OCI-LY3 (cell line): ENCODE results near the gene CALR.
"Not testable (repeated sequence)": the region's sequence is repeated elsewhere in the genome, so short reads cannot be mapped to it uniquely, and the experiment has no call there.

Source experiments
- H2AFZ ChIP-seq: fragments of 200-600, 300-600 bp; shearing (Covaris generic); 2 replicates; pipeline ENCODE4 v1.6.0; 2014; ENCODE audit warnings: antibody characterized with exemption, low read depth, low read length
- H3K27ac ChIP-seq: fragments of 200-600, 300-600 bp; sonication (generic); 2 replicates; pipeline ENCODE4 v1.5.1; 2014; ENCODE audit warnings: mild to moderate bottlenecking, low read length, moderate library complexity, mixed read lengths
- H3K27me3 ChIP-seq: fragments of 200-600, 300-600 bp; sonication (generic); 2 replicates; pipeline ENCODE4 v1.6.1; 2014; ENCODE audit warnings: low read depth, low read length, mixed read lengths
- H3K36me3 ChIP-seq: fragments of 200-600, 300-600 bp; sonication (generic); replicated peaks from 2 replicates; pipeline ENCODE3; 2014; ENCODE audit warnings: low read depth, low read length, mixed read lengths
- H3K4me1 ChIP-seq: fragments of 300-600, 200-600 bp; sonication (generic); 2 replicates; pipeline ENCODE4 v1.6.1; 2014; ENCODE audit warnings: low read length, mixed read lengths
- H3K4me2 ChIP-seq: fragments of 200-600, 300-600 bp; sonication (generic); 2 replicates; pipeline ENCODE4 v1.6.1; 2014; ENCODE audit warnings: low read length, mixed read lengths
- H3K4me3 ChIP-seq: fragments of 300-600, 200-600 bp; sonication (generic); 2 replicates; pipeline ENCODE4 v1.5.1; 2014; ENCODE audit warnings: antibody characterized with exemption, mild to moderate bottlenecking, low read length, moderate library complexity
- H3K79me2 ChIP-seq: fragments of 300-600, 200-600 bp; shearing (Covaris generic); 2 replicates; pipeline ENCODE4 v1.6.1; 2014; ENCODE audit warnings: mild to moderate bottlenecking, low read length, mixed read lengths
- H3K9ac ChIP-seq: fragments of 300-600, 200-600 bp; shearing (Covaris generic); 2 replicates; pipeline ENCODE4 v1.6.0; 2014; ENCODE audit warnings: mild to moderate bottlenecking, low read length, moderate library complexity
- H3K9me3 ChIP-seq: fragments of 200-600, 300-600 bp; shearing (Covaris generic); 2 replicates; pipeline ENCODE4 v1.6.1; 2014; ENCODE audit warnings: low read length, mixed read lengths; ENCODE audit not compliant: insufficient read depth
- H4K20me1 ChIP-seq: fragments of 200-600, 300-600 bp; sonication (generic); 2 replicates; pipeline ENCODE4 v1.6.1; 2016; ENCODE audit warnings: low read length, mixed read lengths; ENCODE audit not compliant: insufficient read depth
- EZH2phosphoT487 ChIP-seq: fragments of 200-600 bp; shearing (Covaris generic); IDR thresholded peaks from 2 replicates; pipeline ENCODE4 v1.6.1; 2018; ENCODE audit warnings: antibody characterized with exemption, mixed run types, low read depth
- TF ChIP-seq, protein P1 (sequence below): fragments of 200-600, 300-600 bp; sonication (generic); IDR thresholded peaks from 2 replicates; pipeline ENCODE4 v1.5.1; 2014; ENCODE audit warnings: antibody characterized with exemption, low read length, low read depth

The CALR gene

DNA sequence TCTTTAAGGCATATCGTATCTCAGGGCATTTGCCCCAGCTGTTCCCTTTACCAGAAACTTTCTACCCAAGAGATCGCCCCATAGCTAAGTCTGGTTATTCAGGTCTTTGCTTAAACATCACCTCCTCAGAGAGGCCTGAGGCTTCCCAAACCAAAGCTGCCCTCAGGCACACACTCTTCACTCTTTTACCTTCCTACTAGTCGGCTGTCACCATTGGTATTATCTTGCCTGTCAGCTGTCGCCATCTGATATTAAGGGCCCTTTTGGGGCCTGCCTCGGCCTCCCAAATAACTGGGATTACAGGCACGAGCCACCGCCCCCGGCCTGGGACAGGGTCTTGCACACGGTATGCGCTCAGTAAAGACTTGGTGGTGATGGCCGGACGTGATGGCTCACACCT, 17.6 kb downstream of the CALR start:
- Histone ChIP-seq H3K79me2 (peaks cover 66% of the 10 kb centered on the region), H3K36me3 (peaks cover 29% of the 10 kb centered on the region), H3K4me1 (peaks cover 34% of the 10 kb centered on the region), H3K4me3 (peak overlapping the region; percentile 82), H3K4me2 (peak overlapping the region; percentile 100), H2AFZ (no peak overlapping the region), H4K20me1 (peaks cover 17% of the 10 kb centered on the region), H3K9ac (peak overlapping the region; percentile 83), H3K27ac (peak overlapping the region; percentile 67), H3K9me3 (no peaks in the 10 kb centered on the region), H3K27me3 (no peaks in the 10 kb centered on the region)
- TF ChIP-seq, protein P1, sequence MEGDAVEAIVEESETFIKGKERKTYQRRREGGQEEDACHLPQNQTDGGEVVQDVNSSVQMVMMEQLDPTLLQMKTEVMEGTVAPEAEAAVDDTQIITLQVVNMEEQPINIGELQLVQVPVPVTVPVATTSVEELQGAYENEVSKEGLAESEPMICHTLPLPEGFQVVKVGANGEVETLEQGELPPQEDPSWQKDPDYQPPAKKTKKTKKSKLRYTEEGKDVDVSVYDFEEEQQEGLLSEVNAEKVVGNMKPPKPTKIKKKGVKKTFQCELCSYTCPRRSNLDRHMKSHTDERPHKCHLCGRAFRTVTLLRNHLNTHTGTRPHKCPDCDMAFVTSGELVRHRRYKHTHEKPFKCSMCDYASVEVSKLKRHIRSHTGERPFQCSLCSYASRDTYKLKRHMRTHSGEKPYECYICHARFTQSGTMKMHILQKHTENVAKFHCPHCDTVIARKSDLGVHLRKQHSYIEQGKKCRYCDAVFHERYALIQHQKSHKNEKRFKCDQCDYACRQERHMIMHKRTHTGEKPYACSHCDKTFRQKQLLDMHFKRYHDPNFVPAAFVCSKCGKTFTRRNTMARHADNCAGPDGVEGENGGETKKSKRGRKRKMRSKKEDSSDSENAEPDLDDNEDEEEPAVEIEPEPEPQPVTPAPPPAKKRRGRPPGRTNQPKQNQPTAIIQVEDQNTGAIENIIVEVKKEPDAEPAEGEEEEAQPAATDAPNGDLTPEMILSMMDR: no peak
- TF ChIP-seq EZH2phosphoT487: no peak

DNA sequence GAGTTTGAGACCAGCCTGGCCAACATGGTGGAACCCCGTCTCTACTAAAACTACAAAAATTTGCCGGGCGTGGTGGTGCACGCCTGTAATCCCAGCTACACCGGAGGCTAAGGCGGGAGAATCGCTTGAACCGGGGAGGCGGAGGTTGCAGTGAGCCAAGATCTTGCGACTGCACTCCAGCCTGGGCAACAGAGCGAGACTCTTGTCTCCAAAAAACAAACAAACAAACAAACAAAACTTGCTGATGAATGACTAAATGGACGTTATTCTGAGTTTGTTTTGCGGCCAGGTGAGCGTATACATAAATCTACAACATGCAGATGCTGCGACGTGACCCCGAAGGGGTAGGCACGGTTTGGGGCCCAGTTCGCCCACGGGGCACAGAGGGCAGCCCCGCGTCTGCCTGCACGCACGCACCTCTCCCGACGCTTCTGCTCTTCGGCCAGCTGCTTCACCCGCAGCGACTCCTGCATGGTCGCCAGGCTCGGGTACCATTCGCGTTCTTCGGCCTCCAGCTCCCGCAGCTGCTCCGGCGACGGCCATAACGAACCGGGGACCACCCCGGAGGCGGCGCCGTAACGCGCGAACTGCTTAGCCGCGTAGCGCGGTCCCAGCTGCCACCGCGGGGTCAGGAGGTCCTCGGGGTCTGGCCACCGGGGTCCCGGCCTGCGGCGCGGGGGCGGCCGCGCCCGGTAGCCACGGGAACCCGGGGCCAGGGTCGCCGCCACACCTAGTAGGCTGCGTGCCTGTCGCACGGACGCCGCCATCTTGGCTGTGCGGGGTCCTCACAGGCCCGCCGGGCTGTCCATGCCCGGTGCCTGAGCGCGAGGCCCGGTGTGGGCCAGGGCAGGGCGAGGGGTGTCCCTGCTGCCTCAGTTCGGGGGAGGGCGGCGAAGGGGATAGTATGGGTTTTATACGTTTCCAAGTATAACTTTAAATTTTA, 18.3 kb downstream of the CALR start, which contains the start of gene GADD45GIP1:
TSS of gene GADD45GIP1 (minus strand) at position 778 of the 943 bp plus-strand sequence. CDS start at position 767, 11 bp downstream.
- H3K36me3 ChIP-seq: peaks cover 25% of the 10 kb centered on the region
- peaks cover 62% of the 10 kb centered on the region for H3K79me2 ChIP-seq
- H3K4me3 ChIP-seq: peak within 1 kb of the TSS; percentile 82
- H3K4me2 ChIP-seq: peak within 1 kb of the TSS; percentile 100
- H3K27me3 ChIP-seq: no peaks in the 10 kb centered on the region
- H3K4me1 ChIP-seq: peaks cover 34% of the 10 kb centered on the region
- H3K9me3 ChIP-seq: no peaks in the 10 kb centered on the region
- TF ChIP-seq EZH2phosphoT487: no peak
- TF ChIP-seq, protein P1: no peak
- peak within 1 kb of the TSS; percentile 67 for H3K27ac ChIP-seq
- peak within 1 kb of the TSS; percentile 70; the same call in 1 of the 2 replicates for H2AFZ ChIP-seq
- H3K9ac ChIP-seq: peak within 1 kb of the TSS; percentile 83
- peaks cover 17% of the 10 kb centered on the region for H4K20me1 ChIP-seq

DNA sequence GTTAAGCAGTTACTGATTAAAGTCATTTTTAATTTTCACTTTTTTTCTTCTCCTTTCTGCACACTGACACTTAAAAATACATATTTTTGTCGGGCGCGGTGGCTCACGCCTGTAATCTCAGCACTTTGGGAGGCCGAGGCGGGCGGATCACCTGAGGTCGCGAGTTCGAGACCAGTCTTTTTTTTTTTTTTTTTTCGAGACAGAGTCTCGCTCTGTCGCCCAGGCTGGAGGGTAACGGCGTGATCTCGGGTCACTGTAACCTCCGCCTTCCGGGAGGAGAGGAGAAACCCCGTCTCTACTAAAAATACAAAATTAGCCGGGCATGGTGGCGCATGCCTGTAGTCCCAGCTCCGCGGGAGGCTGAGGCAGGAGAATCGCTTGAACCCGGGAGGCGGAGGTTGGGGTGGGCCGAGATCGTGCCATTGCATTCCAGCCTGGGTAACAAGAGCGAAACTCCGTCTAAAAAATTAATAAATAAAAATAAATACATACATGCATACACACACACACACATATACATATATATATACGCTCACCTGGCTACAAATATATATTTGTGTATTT, 19.1 kb downstream of the CALR start:
- Histone ChIP-seq H3K79me2 (peaks cover 55% of the 10 kb centered on the region), H4K20me1 (peaks cover 17% of the 10 kb centered on the region), H3K4me1 (peaks cover 34% of the 10 kb centered on the region), H2AFZ (peak overlapping the region; percentile 70; the same call in 1 of the 2 replicates), H3K36me3 (peaks cover 21% of the 10 kb centered on the region), H3K4me2 (peak overlapping the region; percentile 100), H3K9ac (peak overlapping the region; percentile 83), H3K4me3 (peak overlapping the region; percentile 82), H3K27ac (peak overlapping the region; percentile 67)
- not testable (repeated sequence) for H3K27me3 ChIP-seq, H3K9me3 ChIP-seq

DNA sequence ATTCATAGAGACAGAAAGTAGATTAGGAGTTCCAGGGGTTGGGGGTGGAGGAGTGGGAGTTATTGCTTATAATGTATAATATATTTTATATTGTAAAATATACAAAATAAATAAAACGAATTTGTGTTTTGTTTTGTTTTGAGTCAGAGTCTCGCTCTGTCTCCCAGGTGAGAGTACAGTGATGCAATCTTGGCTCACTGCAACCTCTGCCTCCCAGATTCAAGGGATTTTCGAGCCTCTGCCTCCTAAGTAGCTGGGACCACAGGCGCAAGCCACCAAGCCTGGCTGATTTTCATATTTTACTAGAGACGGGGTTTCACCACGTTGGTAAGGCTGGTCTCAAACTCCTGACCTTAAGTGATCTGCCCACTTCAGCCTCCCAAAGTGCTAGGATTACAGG, 21.1 kb downstream of the CALR start:
- Histone ChIP-seq H3K36me3 (peaks cover 8% of the 10 kb centered on the region), H3K9ac (no peak overlapping the region)

More for the DNA sequence above, 21.1 kb downstream of the CALR start:
- no peaks in the 10 kb centered on the region for H3K9me3 ChIP-seq
- H2AFZ ChIP-seq: no peak overlapping the region
- no peak overlapping the region for H3K4me3 ChIP-seq
- H3K27me3 ChIP-seq: no peaks in the 10 kb centered on the region
- H3K27ac ChIP-seq: no peak overlapping the region
- H4K20me1 ChIP-seq: peaks cover 5% of the 10 kb centered on the region
- no peak overlapping the region for H3K4me2 ChIP-seq
- H3K79me2 ChIP-seq: peaks cover 35% of the 10 kb centered on the region
- TF ChIP-seq, protein P1: no peak
- TF ChIP-seq EZH2phosphoT487: no peak
- H3K4me1 ChIP-seq: peaks cover 19% of the 10 kb centered on the region
